Measurements from ENCODE around the gene BACE1-AS.

DNA sequence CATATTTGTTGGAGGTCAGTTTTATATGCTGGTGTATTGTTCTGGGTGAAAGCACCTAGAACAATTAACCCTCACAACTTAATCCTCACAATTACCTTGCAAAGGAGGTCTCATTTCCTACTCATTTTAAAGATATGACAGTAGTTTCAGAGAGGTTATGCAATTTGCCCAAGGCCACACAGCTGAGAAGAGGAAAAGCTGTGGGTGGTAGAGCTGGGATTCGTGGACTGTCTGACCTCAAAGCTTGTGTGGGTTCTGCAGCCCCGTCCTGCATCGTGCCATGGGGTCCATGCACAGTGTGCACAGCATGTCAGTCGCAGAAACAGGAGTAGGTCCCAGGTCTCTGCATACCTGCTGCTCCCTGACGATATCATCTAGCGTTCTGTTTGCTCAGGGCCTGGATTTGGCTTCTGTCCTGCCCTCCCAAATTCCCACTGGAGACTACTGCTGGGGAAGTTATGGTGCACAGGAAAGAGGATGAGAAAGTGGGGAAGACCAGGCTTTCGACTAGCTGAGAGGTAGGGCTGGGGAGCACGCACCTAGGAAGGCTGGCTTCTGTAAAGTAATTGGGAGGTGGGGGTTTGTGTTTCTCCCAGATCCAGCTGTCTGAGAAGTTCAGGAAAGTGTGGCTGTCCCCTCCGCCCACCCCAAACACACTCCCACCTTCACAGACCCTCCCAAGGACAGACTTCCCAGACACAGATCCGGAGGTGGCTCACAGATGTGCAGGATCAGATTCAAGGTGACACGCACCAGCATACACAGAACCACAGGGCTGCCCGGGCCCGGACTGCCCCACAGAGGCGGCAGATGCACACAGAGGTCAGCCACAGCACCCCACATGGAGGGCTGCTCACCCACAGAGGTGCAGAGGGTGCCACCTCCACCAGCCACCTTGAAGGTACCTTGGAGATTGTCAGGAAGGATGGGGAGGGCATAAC lies 23.0 kb downstream of the BACE1-AS start:
- TF ChIP-seq, protein P1, sequence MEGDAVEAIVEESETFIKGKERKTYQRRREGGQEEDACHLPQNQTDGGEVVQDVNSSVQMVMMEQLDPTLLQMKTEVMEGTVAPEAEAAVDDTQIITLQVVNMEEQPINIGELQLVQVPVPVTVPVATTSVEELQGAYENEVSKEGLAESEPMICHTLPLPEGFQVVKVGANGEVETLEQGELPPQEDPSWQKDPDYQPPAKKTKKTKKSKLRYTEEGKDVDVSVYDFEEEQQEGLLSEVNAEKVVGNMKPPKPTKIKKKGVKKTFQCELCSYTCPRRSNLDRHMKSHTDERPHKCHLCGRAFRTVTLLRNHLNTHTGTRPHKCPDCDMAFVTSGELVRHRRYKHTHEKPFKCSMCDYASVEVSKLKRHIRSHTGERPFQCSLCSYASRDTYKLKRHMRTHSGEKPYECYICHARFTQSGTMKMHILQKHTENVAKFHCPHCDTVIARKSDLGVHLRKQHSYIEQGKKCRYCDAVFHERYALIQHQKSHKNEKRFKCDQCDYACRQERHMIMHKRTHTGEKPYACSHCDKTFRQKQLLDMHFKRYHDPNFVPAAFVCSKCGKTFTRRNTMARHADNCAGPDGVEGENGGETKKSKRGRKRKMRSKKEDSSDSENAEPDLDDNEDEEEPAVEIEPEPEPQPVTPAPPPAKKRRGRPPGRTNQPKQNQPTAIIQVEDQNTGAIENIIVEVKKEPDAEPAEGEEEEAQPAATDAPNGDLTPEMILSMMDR (conservative IDR thresholded peaks at IDR 0.05; ENCODE audit: low read depth, low read length) = no peak
- TF ChIP-seq EZH2 (IDR thresholded peaks at IDR 0.05; ENCODE audit: borderline replicate concordance, low read depth, low read length, poor library complexity, severe bottlenecking) = no peak

Measured in A673 (cell line).